Right lobe of liver (tissue), 4 donors: Measurements from ENCODE around the gene TBCK.

Experiments
- CTCF ChIP-seq, 4 donors: fragments of 200-600 bp in 3 of 4; fragments of 450-650 bp in 1 of 4; IDR thresholded peaks; one replicate each; pipeline versions ENCODE4 v1.5.1 to v1.8.0; 2016 to 2022; ENCODE audit warnings: antibody characterized with exemption in 4 of 4, mild to moderate bottlenecking in 2 of 4
- POLR2A ChIP-seq: fragments of 450-650 bp; IDR thresholded peaks from one replicate; pipeline ENCODE4 v1.6.1; 2017; ENCODE audit warnings: antibody characterized with exemption, mild to moderate bottlenecking
- donor health status: DM: no; HTN: no; CAD: no.
- donor health status: DM: no; HTN: no; CAD: no.
- donor health status: DM: no; HTN: yes; CAD: no.

- TF ChIP-seq CTCF (IDR thresholded peaks at IDR 0.05) (no peak), POLR2A (no peak)
Measured at GRCh38 chr4:106017975-106018374, 298.0 kb downstream of the TBCK start.
